ENCODE measurements around the gene CCDC138. TPM values are rescaled to one million over a fixed set of nuclear protein-coding genes. Genes with fewer than 3 reads are reported as not detected.

Gene CCDC138
- total RNA-seq, 1 experiment from 2014 or later: 10.6 TPM

DNA sequence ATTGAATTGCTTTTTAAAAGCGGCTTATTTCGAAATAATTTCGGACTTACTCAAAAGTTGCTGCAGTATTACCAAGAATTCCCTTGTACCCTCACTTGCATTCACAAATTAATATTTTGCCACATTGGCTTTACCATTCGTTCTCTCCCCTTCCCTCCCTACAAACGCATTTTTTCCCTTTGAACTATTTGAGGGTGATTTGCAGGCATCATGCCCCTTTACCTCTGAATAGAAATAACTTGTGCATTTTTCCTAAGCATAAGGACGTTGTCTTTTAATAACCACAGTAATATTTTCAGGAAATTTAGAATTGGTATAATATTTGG lies 608 bp downstream of the CCDC138 start:
- peaks cover 24% of the 10 kb centered on the region for H3K36me3 ChIP-seq (ENCODE audit: low read depth, low read length)
- BruUV-seq (replicated peaks): TSS peak; percentile 41
- H3K9me2 ChIP-seq (replicated peaks; ENCODE audit: low read length): no peaks in the 10 kb centered on the region
- peak overlapping the region; percentile 88 for H3K4me2 ChIP-seq (ENCODE audit: low read length)
- H3K9ac ChIP-seq (ENCODE audit: low read length): peak overlapping the region; percentile 84
- TF ChIP-seq EZH2 (IDR thresholded peaks at IDR 0.05; ENCODE audit: low read length, unreplicated experiment) (no peak), EZH2phosphoT487 (IDR thresholded peaks at IDR 0.05; ENCODE audit: borderline replicate concordance, low read length) (no peak)
- TF ChIP-seq, protein P1, sequence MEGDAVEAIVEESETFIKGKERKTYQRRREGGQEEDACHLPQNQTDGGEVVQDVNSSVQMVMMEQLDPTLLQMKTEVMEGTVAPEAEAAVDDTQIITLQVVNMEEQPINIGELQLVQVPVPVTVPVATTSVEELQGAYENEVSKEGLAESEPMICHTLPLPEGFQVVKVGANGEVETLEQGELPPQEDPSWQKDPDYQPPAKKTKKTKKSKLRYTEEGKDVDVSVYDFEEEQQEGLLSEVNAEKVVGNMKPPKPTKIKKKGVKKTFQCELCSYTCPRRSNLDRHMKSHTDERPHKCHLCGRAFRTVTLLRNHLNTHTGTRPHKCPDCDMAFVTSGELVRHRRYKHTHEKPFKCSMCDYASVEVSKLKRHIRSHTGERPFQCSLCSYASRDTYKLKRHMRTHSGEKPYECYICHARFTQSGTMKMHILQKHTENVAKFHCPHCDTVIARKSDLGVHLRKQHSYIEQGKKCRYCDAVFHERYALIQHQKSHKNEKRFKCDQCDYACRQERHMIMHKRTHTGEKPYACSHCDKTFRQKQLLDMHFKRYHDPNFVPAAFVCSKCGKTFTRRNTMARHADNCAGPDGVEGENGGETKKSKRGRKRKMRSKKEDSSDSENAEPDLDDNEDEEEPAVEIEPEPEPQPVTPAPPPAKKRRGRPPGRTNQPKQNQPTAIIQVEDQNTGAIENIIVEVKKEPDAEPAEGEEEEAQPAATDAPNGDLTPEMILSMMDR (conservative IDR thresholded peaks at IDR 0.05; ENCODE audit: low read depth, low read length): no peak
- ATAC-seq: no peak
- H3F3A ChIP-seq (ENCODE audit: low read length, unreplicated experiment): no peaks in the 10 kb centered on the region
- no peak for DNase-seq
- peaks cover 19% of the 10 kb centered on the region for H3K79me2 ChIP-seq (ENCODE audit: low read length)
- H3K27ac ChIP-seq (ENCODE audit: low read length): no peak overlapping the region
- H4K20me1 ChIP-seq (ENCODE audit: low read length): no peaks in the 10 kb centered on the region
- H3K4me3 ChIP-seq (ENCODE audit: low read length): peak overlapping the region; percentile 76
- intact Hi-C loops (cut with micrococcal nuclease): no loop called here
- CTCF ChIA-PET: no interaction called here
- no peaks in the 10 kb centered on the region for H3K27me3 ChIP-seq (ENCODE audit: low read length)
- peaks cover 3% of the 10 kb centered on the region; the same call in 1 of the 2 replicates for H3K4me1 ChIP-seq (ENCODE audit: insufficient read depth, low read length)
- POLR2A ChIA-PET (ENCODE audit: unreplicated experiment): interaction anchor here (0.6 kb wide), 1 partner anchor 406 kb away, joined by 6 read pairs; no protein-coding TSS in a partner anchor
- H2AFZ ChIP-seq (ENCODE audit: low read length): peak overlapping the region; percentile 86
- no peaks in the 10 kb centered on the region for H3K9me3 ChIP-seq (ENCODE audit: low read length)

DNA sequence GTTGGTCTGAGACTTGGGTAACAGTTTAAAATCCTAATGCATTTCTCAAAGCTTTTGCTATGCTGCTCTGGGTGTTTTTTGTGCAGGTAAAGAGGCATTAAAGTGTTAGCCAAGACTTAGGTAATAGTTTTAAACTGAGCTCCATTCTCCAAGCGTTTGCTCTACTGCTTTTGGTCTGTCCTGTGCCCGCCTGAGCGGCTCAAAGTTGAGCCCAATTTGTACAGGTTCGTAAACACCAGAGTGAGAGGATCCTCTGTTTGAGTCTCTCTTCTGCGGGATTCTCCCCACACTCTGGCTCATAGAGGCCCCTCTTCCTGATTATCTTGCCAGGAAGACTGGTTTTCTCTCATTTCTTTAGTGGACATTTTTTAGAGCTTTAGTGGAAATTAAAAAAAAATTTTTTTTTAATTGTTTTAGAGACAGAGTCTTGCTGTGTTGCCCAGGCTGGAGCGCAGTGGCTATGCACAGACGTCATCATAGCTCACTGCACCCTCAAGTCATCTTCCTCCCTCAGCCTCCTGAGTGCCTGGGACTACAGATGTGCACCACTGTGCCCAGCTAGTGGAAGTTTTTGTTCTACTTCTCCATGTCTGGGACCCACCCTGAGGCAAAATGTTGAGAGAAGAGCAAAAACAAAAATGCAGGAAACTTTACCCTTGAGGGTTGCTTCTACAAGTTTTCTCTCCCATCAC lies 16.6 kb downstream of the CCDC138 start:
- H3K4me1 ChIP-seq (ENCODE audit: insufficient read depth, low read length): no peaks in the 10 kb centered on the region
- ATAC-seq (no peak), DNase-seq (no peak)
- H3K9me3 ChIP-seq (ENCODE audit: low read length): no peaks in the 10 kb centered on the region
- CTCF ChIA-PET: no interaction called here
- H3K9me2 ChIP-seq (replicated peaks; ENCODE audit: low read length): no peaks in the 10 kb centered on the region
- H4K20me1 ChIP-seq (ENCODE audit: low read length): no peaks in the 10 kb centered on the region
- no TSS peak for BruUV-seq (replicated peaks)
- H3K4me3 ChIP-seq (ENCODE audit: low read length): no peak overlapping the region
- POLR2A ChIA-PET (ENCODE audit: unreplicated experiment): no interaction called here
- no peaks in the 10 kb centered on the region for H3K27me3 ChIP-seq (ENCODE audit: low read length)
- peaks cover 26% of the 10 kb centered on the region for H3K36me3 ChIP-seq (ENCODE audit: low read depth, low read length)
- TF ChIP-seq, protein P1 (conservative IDR thresholded peaks at IDR 0.05; ENCODE audit: low read depth, low read length): no peak
- TF ChIP-seq EZH2 (IDR thresholded peaks at IDR 0.05; ENCODE audit: low read length, unreplicated experiment): no peak
- no peak for TF ChIP-seq EZH2phosphoT487 (IDR thresholded peaks at IDR 0.05; ENCODE audit: borderline replicate concordance, low read length)
- no peaks in the 10 kb centered on the region for H3K79me2 ChIP-seq (ENCODE audit: low read length)
- H3F3A ChIP-seq (ENCODE audit: low read length, unreplicated experiment): no peaks in the 10 kb centered on the region
- no peak overlapping the region for H3K4me2 ChIP-seq (ENCODE audit: low read length)
- no peak overlapping the region for H3K9ac ChIP-seq (ENCODE audit: low read length)
- intact Hi-C loops (cut with micrococcal nuclease): no loop called here
- H3K27ac ChIP-seq (ENCODE audit: low read length): no peak overlapping the region
- H2AFZ ChIP-seq (ENCODE audit: low read length): no peak overlapping the region

DNA sequence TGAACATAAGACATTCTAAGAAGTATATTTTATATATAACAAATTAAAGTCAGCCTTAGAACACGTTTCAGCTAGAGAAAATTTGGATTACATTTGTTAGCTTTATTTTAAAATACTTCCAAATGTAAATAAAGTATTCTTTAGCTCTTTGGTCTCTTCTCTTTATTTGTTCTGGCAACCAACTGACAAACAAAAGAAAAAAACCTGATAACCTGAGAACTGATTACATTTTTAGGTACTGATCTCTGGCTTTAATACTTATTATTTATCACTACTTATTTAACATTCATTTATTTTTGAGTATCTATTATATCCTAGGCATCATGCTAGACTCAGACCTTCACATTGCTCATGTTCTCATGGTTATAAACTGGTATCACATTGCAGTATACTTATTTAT lies 18.5 kb downstream of the CCDC138 start:
- Histone ChIP-seq H3K36me3 (ENCODE audit: low read depth, low read length) (peaks cover 39% of the 10 kb centered on the region), H3K9me3 (ENCODE audit: low read length) (no peaks in the 10 kb centered on the region), H3K4me2 (ENCODE audit: low read length) (no peak overlapping the region), H3K9ac (ENCODE audit: low read length) (no peak overlapping the region), H2AFZ (ENCODE audit: low read length) (no peak overlapping the region), H3K9me2 (replicated peaks; ENCODE audit: low read length) (no peaks in the 10 kb centered on the region), H3K27me3 (ENCODE audit: low read length) (no peaks in the 10 kb centered on the region), H3F3A (ENCODE audit: low read length, unreplicated experiment) (no peaks in the 10 kb centered on the region), H3K79me2 (ENCODE audit: low read length) (peaks cover 17% of the 10 kb centered on the region), H4K20me1 (ENCODE audit: low read length) (no peaks in the 10 kb centered on the region), H3K27ac (ENCODE audit: low read length) (no peak overlapping the region), H3K4me3 (ENCODE audit: low read length) (no peak overlapping the region), H3K4me1 (ENCODE audit: insufficient read depth, low read length) (no peaks in the 10 kb centered on the region)
- POLR2A ChIA-PET (ENCODE audit: unreplicated experiment): no interaction called here
- CTCF ChIA-PET: no interaction called here
- ATAC-seq (no peak), DNase-seq (no peak)
- intact Hi-C loops (cut with micrococcal nuclease): no loop called here
- BruUV-seq (replicated peaks): no TSS peak
- TF ChIP-seq EZH2 (IDR thresholded peaks at IDR 0.05; ENCODE audit: low read length, unreplicated experiment) (no peak), EZH2phosphoT487 (IDR thresholded peaks at IDR 0.05; ENCODE audit: borderline replicate concordance, low read length) (no peak)
- TF ChIP-seq, protein P1 (conservative IDR thresholded peaks at IDR 0.05; ENCODE audit: low read depth, low read length): no peak
